Measurements from ENCODE around the gene FBLN7. TPM values are rescaled to one million over a fixed set of nuclear protein-coding genes. Genes with fewer than 3 reads are reported as not detected.
"Not testable (repeated sequence)": the region's sequence is repeated elsewhere in the genome, so short reads cannot be mapped to it uniquely, and the experiment has no call there.

Gene FBLN7
- total RNA-seq, 2 experiments from 2014 or later, result 0.25 TPM; not detected in 1

GRCh38 chr2:112110966-112111365, 27.2 kb upstream of the FBLN7 start:
- TF ChIP-seq EZH2phosphoT487 (IDR thresholded peaks at IDR 0.05; ENCODE audit: borderline replicate concordance, low read depth, low read length) (no peak), CTCF (conservative IDR thresholded peaks at IDR 0.05; ENCODE audit: low read length) (no peak)
- ChIA-PET POLR2A (no interaction called here), CTCF (ENCODE audit: unreplicated experiment) (no interaction called here)
- Histone ChIP-seq H2AFZ (ENCODE audit: low read length) (no peak overlapping the region), H3K27ac (ENCODE audit: low read depth, low read length, poor library complexity, severe bottlenecking) (no peak overlapping the region), H3K9me2 (ENCODE audit: insufficient read depth, low read length) (no peaks in the 10 kb centered on the region), H3K4me2 (ENCODE audit: low read length) (no peak overlapping the region), H3K79me2 (ENCODE audit: insufficient read depth, low read depth, low read length) (no peaks in the 10 kb centered on the region), H3K9me3 (ENCODE audit: low read length) (peaks cover 19% of the 10 kb centered on the region), H3K4me1 (ENCODE audit: insufficient read depth, low read length, poor library complexity, severe bottlenecking) (no peaks in the 10 kb centered on the region), H4K20me1 (ENCODE audit: insufficient read depth, low read length) (no peaks in the 10 kb centered on the region), H3K4me3 (ENCODE audit: low read depth, low read length, poor library complexity, severe bottlenecking) (no peak overlapping the region), H3K36me3 (ENCODE audit: insufficient read depth, low read length) (peaks cover 70% of the 10 kb centered on the region)
- intact Hi-C loops (cut with micrococcal nuclease; ENCODE audit: unreplicated experiment), result no loop called here
- BruUV-seq (replicated peaks), result no TSS peak
- DNase-seq (ENCODE audit: low spot score), result no peak

- POLR2A ChIA-PET, result interaction anchor here (1.0 kb wide), 1 partner anchor 22 kb away, joined by 3 read pairs; no protein-coding TSS in a partner anchor
- H3K27ac ChIP-seq (ENCODE audit: low read depth, low read length, poor library complexity, severe bottlenecking); H3K9me2 ChIP-seq (ENCODE audit: insufficient read depth, low read length); CTCF ChIA-PET (ENCODE audit: unreplicated experiment); H3K4me1 ChIP-seq (ENCODE audit: insufficient read depth, low read length, poor library complexity, severe bottlenecking); H4K20me1 ChIP-seq (ENCODE audit: insufficient read depth, low read length); H3K4me2 ChIP-seq (ENCODE audit: low read length); H2AFZ ChIP-seq (ENCODE audit: low read length); DNase-seq (ENCODE audit: low spot score); H3K79me2 ChIP-seq (ENCODE audit: insufficient read depth, low read depth, low read length); BruUV-seq (replicated peaks); H3K4me3 ChIP-seq (ENCODE audit: low read depth, low read length, poor library complexity, severe bottlenecking); intact Hi-C loops (cut with micrococcal nuclease; ENCODE audit: unreplicated experiment): not testable (repeated sequence)
- Histone ChIP-seq H3K9me3 (ENCODE audit: low read length) (peaks cover 13% of the 10 kb centered on the region), H3K36me3 (ENCODE audit: insufficient read depth, low read length) (peaks cover 66% of the 10 kb centered on the region)
Measured at GRCh38 chr2:112113354-112113753, 24.8 kb upstream of the FBLN7 start.

GRCh38 chr2:112118148-112118547, 20.0 kb upstream of the FBLN7 start:
- Histone ChIP-seq H3K79me2 (ENCODE audit: insufficient read depth, low read depth, low read length) (no peaks in the 10 kb centered on the region), H4K20me1 (ENCODE audit: insufficient read depth, low read length) (no peaks in the 10 kb centered on the region), H2AFZ (ENCODE audit: low read length) (no peak overlapping the region), H3K27ac (ENCODE audit: low read depth, low read length, poor library complexity, severe bottlenecking) (no peak overlapping the region), H3K4me2 (ENCODE audit: low read length) (no peak overlapping the region), H3K36me3 (ENCODE audit: insufficient read depth, low read length) (peaks cover 30% of the 10 kb centered on the region; the same call in 1 of the 2 replicates), H3K4me3 (ENCODE audit: low read depth, low read length, poor library complexity, severe bottlenecking) (no peak overlapping the region), H3K9me3 (ENCODE audit: low read length) (no peaks in the 10 kb centered on the region), H3K9me2 (ENCODE audit: insufficient read depth, low read length) (no peaks in the 10 kb centered on the region), H3K4me1 (ENCODE audit: insufficient read depth, low read length, poor library complexity, severe bottlenecking) (no peaks in the 10 kb centered on the region)
- DNase-seq (ENCODE audit: low spot score), result no peak
- CTCF ChIA-PET (ENCODE audit: unreplicated experiment), result no interaction called here
- no TSS peak for BruUV-seq (replicated peaks)
- POLR2A ChIA-PET, result no interaction called here
- no peak for TF ChIP-seq CTCF (conservative IDR thresholded peaks at IDR 0.05; ENCODE audit: low read length)
- no peak for TF ChIP-seq EZH2phosphoT487 (IDR thresholded peaks at IDR 0.05; ENCODE audit: borderline replicate concordance, low read depth, low read length)
- intact Hi-C loops (cut with micrococcal nuclease; ENCODE audit: unreplicated experiment), result no loop called here
